HG02870 (cell line): ENCODE results near the gene SRP54.
A peak's percentile ranks its signal among the peaks of the same experiment; 100 is the strongest.
"Not testable (repeated sequence)": the region's sequence is repeated elsewhere in the genome, so short reads cannot be mapped to it uniquely, and the experiment has no call there.

Experiments used
- ATAC-seq: cut with Tn5 transposase; IDR thresholded peaks from one replicate; pipeline ENCODE4 v1.9.1; 2021; ENCODE audit warnings: mild to moderate bottlenecking, moderate library complexity; ENCODE audit not compliant: unreplicated experiment

The SRP54 gene

DNA sequence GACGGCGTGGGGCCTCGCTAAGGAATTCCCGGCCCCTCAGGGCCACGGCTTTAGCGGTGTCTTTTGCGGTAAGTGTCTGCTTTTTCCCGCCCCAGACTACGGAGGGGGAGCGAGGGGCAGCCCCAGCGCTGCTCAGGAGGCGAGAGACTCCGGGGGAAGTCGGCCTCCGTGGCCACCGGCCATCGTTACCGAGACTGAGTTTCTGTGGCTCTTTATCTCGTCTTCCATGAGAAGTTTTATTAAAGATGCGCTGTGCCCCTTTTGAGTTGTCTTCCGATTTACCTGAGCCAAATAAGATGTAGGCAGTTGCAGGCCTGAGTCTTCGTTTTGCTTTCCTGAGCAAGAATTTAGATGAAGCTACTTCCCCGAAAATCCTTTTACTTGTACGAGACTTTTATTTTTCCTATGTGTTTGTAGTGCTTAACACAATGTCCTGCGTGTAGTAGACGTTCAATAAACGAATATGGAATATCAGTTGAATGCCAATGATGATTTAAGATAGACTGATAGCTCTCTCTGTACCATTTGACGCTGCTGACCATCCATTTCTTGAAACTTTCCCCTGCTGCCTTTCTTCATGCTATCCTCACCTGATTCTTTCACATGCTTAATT lies 462 bp downstream of the SRP54 start:
- ATAC-seq, result peak; percentile 23

DNA sequence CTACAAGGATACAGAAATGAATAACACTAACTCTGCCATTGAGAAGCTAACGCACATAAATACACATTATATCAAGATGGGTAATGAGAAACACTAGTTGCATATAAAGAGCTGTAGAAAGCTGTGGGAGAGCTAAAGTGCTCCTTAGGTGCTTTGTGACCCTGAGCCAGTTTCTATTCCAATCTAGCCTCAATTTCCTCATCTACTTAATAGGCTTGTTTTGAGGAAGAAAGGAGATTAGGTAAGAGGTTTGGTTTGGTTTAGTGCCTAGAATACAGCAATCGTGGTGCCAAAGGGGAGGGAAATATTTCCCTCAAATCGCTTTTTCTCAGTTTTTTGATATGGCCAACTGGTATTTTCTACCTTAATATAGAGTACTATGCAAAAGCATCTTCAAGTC lies 994 bp downstream of the SRP54 start:
- ATAC-seq, result no peak

DNA sequence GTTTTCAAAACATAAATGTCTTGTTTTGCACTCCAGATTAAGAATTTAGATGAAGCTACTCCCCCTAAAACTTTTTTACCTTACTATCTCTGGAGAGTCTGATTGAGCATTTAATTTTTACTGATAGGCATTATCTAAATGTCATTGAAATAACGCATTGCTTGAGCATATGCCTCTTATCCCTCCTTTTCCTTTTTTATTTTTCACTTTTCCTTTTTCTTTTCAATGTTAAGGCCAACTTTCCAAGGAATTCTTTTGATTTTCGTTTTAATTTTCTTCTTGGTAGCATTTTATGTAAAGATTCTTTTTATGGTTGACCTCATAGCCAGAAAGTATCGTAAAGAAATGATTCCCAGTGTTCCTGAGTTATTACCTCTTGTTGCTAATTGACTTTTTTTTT lies 2.9 kb downstream of the SRP54 start:
- no peak for ATAC-seq

DNA sequence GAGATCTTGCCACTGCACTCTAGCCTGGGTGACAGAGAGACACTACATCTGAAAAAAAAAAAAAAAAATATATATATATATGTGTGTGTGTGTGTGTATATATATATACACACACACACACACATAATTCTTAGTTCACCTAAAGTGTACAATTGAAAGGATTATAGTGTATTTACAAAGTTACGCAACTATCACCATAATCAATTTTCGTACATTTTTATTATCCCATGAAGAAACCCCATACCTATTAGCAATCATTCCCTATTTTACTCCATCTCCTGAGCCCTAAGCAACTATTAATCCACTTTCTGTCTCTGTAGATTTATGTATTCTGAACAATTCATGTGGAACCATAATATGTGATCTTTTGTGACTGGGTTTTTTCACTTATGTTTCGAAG lies 4.4 kb downstream of the SRP54 start:
- no peak for ATAC-seq

DNA sequence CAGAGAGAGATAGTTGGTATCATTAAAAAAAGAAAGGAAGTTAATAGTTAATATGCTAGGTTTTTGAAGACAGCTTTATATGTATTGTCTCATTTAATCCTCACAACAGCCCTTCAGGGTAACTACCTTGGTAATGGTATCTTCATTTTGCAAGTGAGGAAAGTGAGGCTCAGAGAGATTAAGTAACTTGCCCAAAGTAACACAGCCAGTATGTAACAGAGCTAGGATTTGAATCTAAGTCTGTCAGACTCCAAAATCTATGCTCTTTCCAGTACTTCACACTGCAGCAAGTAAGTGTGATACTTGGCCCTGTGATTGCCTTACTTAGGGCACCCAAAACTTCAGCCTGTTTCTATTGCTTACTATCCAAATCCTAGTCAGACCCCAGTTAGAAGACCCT lies 7.0 kb downstream of the SRP54 start:
- ATAC-seq, result no peak

DNA sequence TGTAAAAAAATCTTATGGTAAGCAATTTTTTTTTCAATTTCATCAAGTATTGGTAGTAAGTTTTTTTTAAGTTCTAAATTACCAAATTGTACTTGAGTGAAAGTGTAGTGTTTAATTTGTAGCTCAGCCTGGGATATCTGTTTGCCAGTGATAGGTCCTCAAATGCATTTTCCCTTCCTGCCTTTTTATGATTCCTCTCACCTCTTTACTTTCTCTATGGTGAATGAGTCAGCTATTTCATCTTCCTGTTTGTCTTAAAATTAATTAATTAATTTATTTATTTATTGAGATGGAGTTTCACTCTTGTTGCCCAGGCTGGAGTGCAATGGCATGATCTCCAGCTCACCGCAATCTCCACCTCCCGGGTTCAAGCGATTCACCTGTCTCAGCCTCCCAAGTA lies 10.6 kb downstream of the SRP54 start:
- no peak for ATAC-seq

DNA sequence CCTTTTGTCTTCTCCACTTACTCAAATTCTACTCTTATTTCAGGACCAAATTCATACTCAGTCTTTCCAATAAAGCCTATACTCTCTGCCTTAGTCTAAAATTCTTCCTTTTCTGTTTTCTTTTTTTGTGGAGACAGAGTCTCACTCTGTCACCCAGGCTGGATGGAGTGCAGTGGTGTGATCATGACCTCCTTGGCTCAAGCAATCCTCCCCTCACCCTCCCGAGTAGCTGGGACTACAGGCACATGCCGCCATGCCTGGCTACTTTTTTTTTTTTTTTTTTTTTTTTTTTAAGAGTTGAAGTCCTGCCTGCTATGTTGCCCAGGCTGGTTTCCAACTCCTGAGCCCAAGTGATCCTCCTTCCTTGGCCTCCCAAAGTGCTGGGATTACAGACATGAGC lies 11.9 kb downstream of the SRP54 start:
- no peak for ATAC-seq

DNA sequence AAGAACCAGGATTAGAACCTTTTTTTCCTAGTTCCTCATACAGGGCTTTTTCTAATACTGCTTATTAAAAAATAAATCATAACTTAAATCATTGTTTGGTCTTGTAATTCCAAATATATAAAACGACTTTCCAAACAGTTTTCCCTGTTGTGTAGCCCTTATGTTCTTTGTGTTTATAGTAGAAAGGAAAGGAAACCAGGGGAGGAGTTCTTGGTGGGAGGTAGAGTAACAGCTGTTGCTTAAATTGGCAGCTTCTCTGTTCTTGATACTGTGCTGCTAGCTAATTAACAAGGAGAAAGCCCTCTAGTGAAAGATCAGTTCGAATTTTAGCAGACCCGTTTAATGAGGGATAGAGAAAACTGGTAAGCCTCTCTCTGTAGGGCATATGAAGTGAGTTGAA lies 15.0 kb downstream of the SRP54 start:
- no peak for ATAC-seq

DNA sequence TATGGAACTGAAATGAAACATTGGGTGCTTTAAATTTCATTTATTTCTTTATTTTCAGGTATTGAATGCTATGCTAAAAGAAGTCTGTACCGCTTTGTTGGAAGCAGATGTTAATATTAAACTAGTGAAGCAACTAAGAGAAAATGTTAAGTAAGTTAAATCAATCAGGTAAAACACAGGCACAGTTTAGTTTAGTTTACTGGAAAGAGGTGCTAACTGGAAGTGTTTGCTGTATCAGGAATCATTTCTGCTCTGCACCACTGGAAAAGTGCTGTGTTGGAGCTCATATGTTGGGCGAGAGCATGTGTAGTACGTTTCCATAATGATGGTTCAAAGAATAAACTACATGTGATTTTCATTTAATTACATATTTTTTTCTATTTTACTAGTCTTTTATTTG lies 16.7 kb downstream of the SRP54 start:
- no peak for ATAC-seq

DNA sequence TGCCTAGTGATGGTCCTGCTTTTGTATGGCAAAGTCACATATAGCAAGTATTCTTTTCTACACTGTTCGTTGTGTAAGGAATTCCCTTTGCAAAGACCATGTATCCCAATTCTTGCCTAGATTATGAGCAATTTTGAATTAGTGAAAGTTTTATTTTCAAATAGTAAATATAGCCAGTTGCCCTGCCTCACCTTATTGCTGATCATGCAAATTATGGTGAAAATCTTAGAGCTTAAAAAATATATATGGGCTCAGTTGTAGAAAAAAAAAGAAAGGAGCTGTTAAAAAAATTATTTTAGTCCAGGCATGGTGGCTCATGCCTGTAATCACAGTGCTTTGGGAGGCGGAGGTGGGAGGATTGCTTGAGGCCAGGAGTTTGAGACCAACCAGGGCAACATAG lies 18.8 kb downstream of the SRP54 start:
- ATAC-seq, result no peak

DNA sequence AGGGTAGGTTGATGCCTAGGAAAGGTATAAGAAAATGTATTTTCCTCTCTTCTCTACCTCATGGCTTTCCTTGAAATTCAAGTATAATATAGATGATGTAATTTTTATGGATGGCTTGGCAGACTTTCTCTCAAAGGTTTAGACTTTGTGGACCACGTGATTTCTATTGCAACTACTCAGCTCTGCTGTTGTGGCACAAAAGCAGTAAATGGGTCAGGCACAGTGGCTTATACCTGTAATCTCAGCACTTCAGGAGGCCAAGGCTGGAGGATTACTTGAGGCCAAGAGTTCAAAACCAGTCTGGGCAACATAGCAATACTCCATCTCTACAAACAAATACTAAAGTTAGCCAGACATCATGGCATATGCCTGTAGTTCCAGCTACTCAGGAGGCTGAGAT lies 22.0 kb downstream of the SRP54 start:
- no peak for ATAC-seq

DNA sequence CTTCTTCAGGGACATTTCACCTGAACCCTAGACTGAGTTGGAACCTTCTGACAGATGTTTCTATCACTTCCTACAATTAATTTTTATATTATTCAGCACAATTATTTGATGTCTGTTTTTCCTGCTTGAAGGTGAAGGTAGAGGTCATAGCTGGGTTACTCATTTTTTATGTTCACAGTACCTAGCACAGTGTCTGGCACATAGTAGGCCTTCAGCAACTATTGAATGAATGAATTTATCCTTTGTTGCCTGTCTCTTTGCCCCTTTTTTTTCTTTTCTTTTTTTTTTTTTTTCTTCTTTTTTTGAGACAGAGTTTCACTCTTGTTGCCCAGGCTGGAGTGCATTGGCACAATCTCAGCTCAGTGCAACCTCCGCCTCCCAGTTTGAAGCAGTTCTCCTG lies 33.8 kb downstream of the SRP54 start:
- no peak for ATAC-seq

DNA sequence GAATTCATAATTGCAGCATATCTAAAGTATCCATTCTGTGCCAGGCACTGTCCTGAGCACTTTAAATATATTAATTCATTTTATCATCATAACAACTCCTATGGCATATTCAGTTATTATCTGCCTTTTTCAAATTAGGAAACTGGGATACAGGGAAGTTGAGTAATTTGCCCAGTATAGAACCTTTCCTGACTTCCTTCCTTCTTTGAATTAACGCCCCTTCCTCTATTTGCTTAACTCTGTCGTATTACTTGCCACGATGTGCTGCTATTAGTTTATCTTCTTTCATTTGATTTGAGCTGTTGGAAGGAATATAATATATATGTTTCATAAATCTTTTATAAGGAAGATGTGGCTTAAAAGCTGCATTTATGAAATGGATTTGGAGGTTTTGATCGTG lies 37.9 kb downstream of the SRP54 start:
- no peak for ATAC-seq

DNA sequence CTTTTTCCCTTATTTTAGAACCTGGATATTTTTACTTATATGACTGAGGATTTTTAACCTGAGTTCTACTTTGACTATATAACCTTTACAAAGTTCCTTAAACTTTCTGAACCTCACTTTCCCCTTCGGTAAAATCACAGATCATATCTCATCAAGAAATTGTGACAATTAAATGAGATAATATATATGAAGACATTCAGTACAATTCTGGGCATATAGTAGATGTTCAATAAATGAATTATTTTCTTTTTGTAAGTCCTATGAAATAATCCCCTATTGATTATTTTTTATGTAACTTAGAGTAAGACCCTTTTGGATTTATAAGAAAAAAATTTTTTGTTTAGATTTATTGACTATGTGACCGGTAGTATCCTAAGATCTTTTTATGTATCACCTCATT lies 45.6 kb downstream of the SRP54 start:
- ATAC-seq, result no peak

DNA sequence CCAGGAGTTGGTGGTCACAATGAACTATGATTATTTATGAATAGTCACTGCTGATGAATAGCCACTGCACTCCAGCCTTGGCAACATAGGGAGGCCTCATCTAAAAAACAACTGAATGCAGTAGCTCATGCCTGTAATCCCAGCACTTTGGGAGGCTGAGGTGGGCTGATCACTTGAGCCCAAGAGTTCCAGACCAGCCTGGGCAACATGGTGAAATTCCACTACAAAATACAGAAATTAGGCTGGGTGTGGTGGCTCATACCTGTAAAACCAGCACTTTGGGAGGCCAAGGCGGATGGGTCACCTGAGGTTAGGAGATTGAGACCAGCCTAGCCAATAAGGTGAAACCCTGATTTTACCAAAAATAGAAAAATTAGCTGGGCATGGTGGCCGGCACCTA lies 49.8 kb downstream of the SRP54 start:
- no peak for ATAC-seq

DNA sequence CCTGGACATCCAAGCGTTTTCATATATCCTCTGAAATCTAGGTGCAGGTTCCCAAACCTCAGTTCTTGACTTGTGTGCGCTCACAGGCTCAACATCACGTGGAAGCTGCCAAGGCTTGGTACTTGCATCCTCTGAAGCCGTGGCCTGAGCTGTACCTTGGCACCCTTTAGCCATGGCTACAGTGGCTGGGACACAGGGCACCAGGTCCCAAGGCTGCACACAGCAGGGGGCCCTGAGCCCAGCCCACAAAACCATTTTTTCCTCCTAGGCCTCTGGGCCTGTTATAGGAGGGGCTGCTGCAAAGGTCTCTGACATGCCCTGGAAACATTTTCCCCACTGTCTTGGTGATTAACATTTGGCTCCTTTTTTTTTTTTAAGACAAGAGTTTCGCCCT lies 51.6 kb downstream of the SRP54 start:
- ATAC-seq, result no peak

DNA sequence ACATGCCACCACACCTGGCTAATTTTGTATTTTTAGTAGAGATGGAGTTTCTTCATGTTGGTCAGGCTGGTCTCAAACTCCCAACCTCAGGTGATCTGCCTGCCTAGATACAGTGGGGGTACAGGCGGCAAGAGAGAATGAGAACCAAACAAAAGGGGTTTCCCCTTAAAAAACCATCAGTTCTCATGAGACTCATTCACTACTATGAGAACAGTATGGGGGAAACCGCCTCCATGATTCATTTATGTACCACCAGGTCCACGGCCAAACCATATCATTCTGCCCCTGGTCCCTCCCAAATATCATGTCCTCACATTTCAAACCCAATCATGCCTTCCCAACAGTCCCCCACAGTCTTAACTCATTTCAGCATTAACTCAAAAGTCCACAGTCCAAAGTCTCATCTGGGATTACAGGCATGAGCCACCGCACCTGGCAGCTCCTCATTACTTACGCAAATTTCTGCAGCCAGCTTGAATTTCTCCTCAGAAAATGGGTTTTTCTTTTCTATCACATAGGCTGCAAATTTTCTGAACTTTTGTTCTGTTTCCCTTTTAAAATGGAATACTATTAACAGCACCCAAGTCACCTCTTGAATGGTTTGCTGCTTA lies 52.3 kb downstream of the SRP54 start:
- ATAC-seq, result not testable (repeated sequence)

DNA sequence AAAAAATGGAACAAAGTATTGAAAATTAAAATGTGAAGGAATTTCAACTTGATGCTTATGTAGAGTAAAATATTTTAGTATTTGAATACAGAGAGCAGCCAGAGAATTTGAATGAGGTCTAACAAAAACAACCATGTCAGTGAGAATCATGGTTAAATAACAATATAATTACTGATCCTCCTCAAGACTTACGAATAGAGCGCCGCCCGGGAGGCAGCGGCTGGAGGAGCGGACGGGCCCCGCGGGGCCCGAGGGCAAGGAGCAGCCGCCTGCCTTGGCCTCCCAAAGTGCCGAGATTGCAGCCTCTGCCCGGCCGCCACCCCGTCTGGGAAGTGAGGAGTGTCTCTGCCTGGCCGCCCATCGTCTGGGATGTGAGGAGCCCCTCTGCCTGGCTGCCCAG lies 55.5 kb downstream of the SRP54 start:
- not testable (repeated sequence) for ATAC-seq

DNA sequence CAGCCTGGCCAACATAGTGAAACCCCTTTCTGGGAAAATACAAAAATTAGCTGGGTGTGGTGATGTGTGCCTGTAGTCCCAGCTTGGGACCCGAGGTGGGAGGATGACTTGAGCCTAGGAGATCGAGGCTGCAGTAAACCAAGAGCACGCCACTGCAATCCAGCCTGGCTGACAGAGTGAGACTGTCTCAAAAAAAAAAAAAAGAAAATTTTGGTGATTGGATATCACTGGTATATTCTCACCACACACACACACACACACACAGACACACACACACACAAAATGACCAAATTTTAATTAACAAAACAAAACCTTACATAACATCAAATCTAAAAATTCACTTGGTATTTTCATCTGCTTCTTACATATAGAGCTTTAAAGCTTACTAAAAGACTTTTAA lies 59.8 kb downstream of the SRP54 start:
- no peak for ATAC-seq

DNA sequence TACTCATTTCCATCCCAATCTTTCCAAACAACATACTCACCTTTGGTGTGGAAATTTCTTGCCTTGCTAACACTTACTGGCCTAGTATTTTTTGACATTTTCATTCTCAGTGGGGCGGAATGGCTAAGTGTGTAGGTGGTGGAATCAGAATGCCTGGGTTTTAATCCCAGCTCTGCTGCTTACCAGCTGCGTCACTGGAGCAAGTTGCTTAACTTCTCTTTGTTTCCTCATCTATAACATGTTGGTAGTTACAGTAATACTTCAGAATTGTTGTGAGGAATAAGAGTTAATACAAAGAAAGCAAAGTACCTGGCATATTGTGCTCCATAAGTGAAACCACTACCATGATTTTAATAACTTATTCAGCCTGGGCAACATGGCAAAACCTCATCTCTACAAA lies 60.3 kb downstream of the SRP54 start:
- no peak for ATAC-seq

DNA sequence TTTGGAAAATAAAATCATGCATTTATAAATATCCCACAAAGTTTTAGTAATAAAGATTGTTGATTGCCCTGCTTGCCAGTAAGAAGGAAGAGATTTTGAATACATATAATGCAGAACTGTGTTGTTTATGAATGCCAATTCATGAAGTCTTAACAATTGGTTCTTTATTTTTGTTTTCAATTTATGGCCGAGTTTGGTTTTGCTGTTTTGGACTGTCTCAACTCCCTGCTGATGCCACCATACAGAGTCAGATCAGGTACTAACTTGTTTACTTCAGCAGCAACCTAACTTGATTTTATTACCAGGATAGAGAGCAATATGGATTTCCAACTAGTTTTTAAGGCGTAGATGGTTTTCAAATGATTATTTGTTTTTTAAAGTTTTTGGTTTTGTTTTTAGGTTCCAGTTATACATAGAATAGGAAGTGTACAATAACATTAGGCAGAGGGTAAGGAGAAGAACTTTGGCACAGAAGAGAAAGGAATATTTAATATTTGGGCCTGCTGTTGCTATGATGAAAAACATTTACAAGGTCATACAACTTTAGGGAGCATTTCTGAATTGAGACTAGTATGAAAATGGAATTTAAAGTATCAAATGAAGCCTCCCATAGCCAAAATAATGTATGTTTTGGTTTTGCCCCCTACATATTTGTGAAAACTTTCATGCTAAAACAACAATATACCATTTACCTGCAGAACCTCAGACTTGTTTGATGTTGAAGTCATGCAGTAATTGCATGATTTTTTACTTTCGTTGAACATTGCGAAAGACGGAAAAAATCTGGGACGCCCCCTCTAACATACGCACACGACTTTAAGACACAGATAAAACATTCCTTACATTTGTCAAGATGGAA lies 62.4 kb downstream of the SRP54 start:
- ATAC-seq, result no peak

DNA sequence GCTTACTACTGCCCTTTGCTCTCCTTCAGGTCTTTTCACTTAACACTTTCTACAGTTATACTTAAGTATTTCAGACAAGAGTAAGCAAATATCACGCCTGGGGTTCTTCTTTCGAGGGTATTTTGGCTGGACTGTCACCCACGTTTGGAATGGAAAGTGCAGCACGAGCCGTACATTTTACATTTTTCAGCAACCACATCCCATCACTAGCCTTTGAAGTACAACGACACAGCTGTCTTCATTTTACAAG lies 62.9 kb downstream of the SRP54 start:
- ATAC-seq, result no peak
